Activated CD8-positive, alpha-beta T cell treated with anti-CD3 and anti-CD28 coated beads, Interleukin-2, amount 10 ng/mL, durations not matched to agents 7 days and 5 days (primary cell): ENCODE measurements around the gene ATP6V0D1. TPM values are rescaled to one million over a fixed set of nuclear protein-coding genes. Genes with fewer than 3 reads are reported as not detected.

Experiments used
- ATAC-seq: fragments of 150-1000 bp; cut with Tn5 transposase; one replicate; pipeline ENCODE4 v1.10.0; 2021; ENCODE audit warnings: moderate library complexity
- CTCF ChIA-PET: fragments of 350-600 bp; sonication (Branson Sonifier 250); formaldehyde crosslinking; loops from one replicate; lab custom pipeline; 2021; ENCODE audit warnings: antibody characterized with exemption; lab: Charles Lee
- POLR2A ChIA-PET: fragments of 350-600 bp; sonication (Branson Sonifier 250); formaldehyde crosslinking; loops from one replicate; lab custom pipeline; 2021; ENCODE audit warnings: antibody characterized with exemption; lab: Charles Lee
- DNase-seq: peaks from one replicate; pipeline ENCODE4 v3.0.0-alpha.2; 2020
- H3K27ac Mint-ChIP-seq: one replicate; pipeline ENCODE4 v1.8.0; 2021; ENCODE audit warnings: mild to moderate bottlenecking, mixed read lengths
- H3K27me3 Mint-ChIP-seq: one replicate; pipeline ENCODE4 v1.8.0; 2021; ENCODE audit warnings: low read depth, mixed read lengths
- H3K36me3 Mint-ChIP-seq: one replicate; pipeline ENCODE4 v1.8.0; 2021; ENCODE audit warnings: low read depth, mixed read lengths
- H3K4me1 Mint-ChIP-seq: one replicate; pipeline ENCODE4 v1.8.0; 2021; ENCODE audit warnings: low read depth, mixed read lengths
- H3K4me3 Mint-ChIP-seq: one replicate; pipeline ENCODE4 v1.8.0; 2021; ENCODE audit warnings: mild to moderate bottlenecking, mixed read lengths
- H3K9me3 Mint-ChIP-seq: one replicate; pipeline ENCODE4 v1.8.0; 2022; ENCODE audit warnings: mixed read lengths; ENCODE audit not compliant: insufficient read depth
- total RNA-seq, 2 experiments: library from RNA; stranded (reverse); gene quantifications; one replicate each; pipeline ENCODE4 v1.2.3, GENCODE V29; 2021

Gene ATP6V0D1
- total RNA-seq, 2 experiments from 2014 or later: 52.7 to 58.1 TPM

GRCh38 chr16:67451061-67451703 is 29.8 kb downstream of the ATP6V0D1 start:
- Mint-ChIP-seq H3K27me3 (no peaks in the 10 kb centered on the region), H3K27ac (no peak overlapping the region), H3K4me1 (peaks cover 22% of the 10 kb centered on the region), H3K9me3 (no peaks in the 10 kb centered on the region), H3K4me3 (no peak overlapping the region), H3K36me3 (peaks cover 2% of the 10 kb centered on the region)
- DNase-seq (no peak), ATAC-seq (no peak)
- ChIA-PET CTCF (interaction anchor here (1.1 to 1.5 kb wide), 2 partner anchors 23 to 70 kb away, joined by 3 to 8 read pairs; no protein-coding TSS in a partner anchor), POLR2A (no interaction called here)

GRCh38 chr16:67449739-67450138 is 31.2 kb downstream of the ATP6V0D1 start:
- ChIA-PET POLR2A (no interaction called here), CTCF (interaction anchor here (0.9 to 4.8 kb wide), 4 partner anchors 8 to 189 kb away, joined by 3 to 52 read pairs (median 4); no protein-coding TSS in a partner anchor)
- H3K9me3 Mint-ChIP-seq: no peaks in the 10 kb centered on the region
- no peak overlapping the region for H3K4me3 Mint-ChIP-seq
- ATAC-seq (no peak), DNase-seq (no peak)
- no peak overlapping the region for H3K27ac Mint-ChIP-seq
- H3K36me3 Mint-ChIP-seq: peaks cover 2% of the 10 kb centered on the region
- no peaks in the 10 kb centered on the region for H3K27me3 Mint-ChIP-seq
- H3K4me1 Mint-ChIP-seq: peaks cover 12% of the 10 kb centered on the region

GRCh38 chr16:67449336-67449735 is 31.6 kb downstream of the ATP6V0D1 start:
- Mint-ChIP-seq H3K9me3 (no peaks in the 10 kb centered on the region), H3K4me3 (no peak overlapping the region), H3K27ac (no peak overlapping the region), H3K27me3 (no peaks in the 10 kb centered on the region), H3K36me3 (peaks cover 2% of the 10 kb centered on the region), H3K4me1 (peaks cover 10% of the 10 kb centered on the region)
- CTCF ChIA-PET: interaction anchor here (0.9 to 4.8 kb wide), 4 partner anchors 8 to 189 kb away, joined by 3 to 52 read pairs (median 4); no protein-coding TSS in a partner anchor
- DNase-seq: no peak
- ATAC-seq: no peak
- POLR2A ChIA-PET: no interaction called here

- POLR2A ChIA-PET: no interaction called here
- Mint-ChIP-seq H3K9me3 (no peaks in the 10 kb centered on the region), H3K27me3 (no peaks in the 10 kb centered on the region)
Measured at GRCh38 chr16:67448580-67448979, 32.4 kb downstream of the ATP6V0D1 start.

GRCh38 chr16:67447508-67448076 is 33.4 kb downstream of the ATP6V0D1 start:
- peaks cover 10% of the 10 kb centered on the region for H3K4me1 Mint-ChIP-seq
- POLR2A ChIA-PET: interaction anchor here (0.6 kb wide), 1 partner anchor 9 kb away, joined by 3 read pairs; no protein-coding TSS in a partner anchor
- no peak overlapping the region for H3K4me3 Mint-ChIP-seq
- DNase-seq: peak; percentile 82
- CTCF ChIA-PET: interaction anchor here (0.7 to 4.8 kb wide), 17 partner anchors 9 to 187 kb away, joined by 3 to 52 read pairs (median 4); partner anchors contain the start of genes ATP6V0D1 and HSD11B2
- no peaks in the 10 kb centered on the region for H3K9me3 Mint-ChIP-seq
- no peaks in the 10 kb centered on the region for H3K27me3 Mint-ChIP-seq
- peaks cover 2% of the 10 kb centered on the region for H3K36me3 Mint-ChIP-seq
- no peak overlapping the region for H3K27ac Mint-ChIP-seq
- peak; percentile 92 for ATAC-seq

More at GRCh38 chr16:67448580-67448979, 32.4 kb downstream of the ATP6V0D1 start:
- DNase-seq: no peak
- no peak for ATAC-seq
- CTCF ChIA-PET: interaction anchor here (1.1 to 4.8 kb wide), 8 partner anchors 10 to 188 kb away, joined by 3 to 52 read pairs (median 4); partner anchors contain the start of gene HSD11B2
- peaks cover 2% of the 10 kb centered on the region for H3K36me3 Mint-ChIP-seq
- H3K27ac Mint-ChIP-seq: no peak overlapping the region
- no peak overlapping the region for H3K4me3 Mint-ChIP-seq
- H3K4me1 Mint-ChIP-seq: peaks cover 10% of the 10 kb centered on the region

GRCh38 chr16:67446968-67447507 is 33.9 kb downstream of the ATP6V0D1 start:
- no peaks in the 10 kb centered on the region for H3K9me3 Mint-ChIP-seq
- H3K4me1 Mint-ChIP-seq: peaks cover 10% of the 10 kb centered on the region
- ATAC-seq (no peak), DNase-seq (no peak)
- H3K36me3 Mint-ChIP-seq: peaks cover 2% of the 10 kb centered on the region
- H3K27me3 Mint-ChIP-seq: no peaks in the 10 kb centered on the region
- CTCF ChIA-PET: interaction anchor here (0.8 to 4.8 kb wide), 14 partner anchors 9 to 162 kb away, joined by 3 to 52 read pairs (median 5); partner anchors contain the start of genes ATP6V0D1 and HSD11B2
- H3K4me3 Mint-ChIP-seq: no peak overlapping the region
- POLR2A ChIA-PET: interaction anchor here (0.6 kb wide), 1 partner anchor 10 kb away, joined by 3 read pairs; no protein-coding TSS in a partner anchor
- H3K27ac Mint-ChIP-seq: no peak overlapping the region

GRCh38 chr16:67445913-67446907 is 34.7 kb downstream of the ATP6V0D1 start:
- peaks cover 2% of the 10 kb centered on the region for H3K36me3 Mint-ChIP-seq
- ChIA-PET CTCF (interaction anchor here (0.6 to 4.8 kb wide), 6 partner anchors 10 to 162 kb away, joined by 3 to 52 read pairs (median 4); no protein-coding TSS in a partner anchor), POLR2A (no interaction called here)
- H3K4me1 Mint-ChIP-seq: peaks cover 10% of the 10 kb centered on the region
- DNase-seq (no peak), ATAC-seq (no peak)
- no peaks in the 10 kb centered on the region for H3K9me3 Mint-ChIP-seq
- H3K4me3 Mint-ChIP-seq: no peak overlapping the region
- H3K27ac Mint-ChIP-seq: peak overlapping the region; percentile 20
- no peaks in the 10 kb centered on the region for H3K27me3 Mint-ChIP-seq

- Mint-ChIP-seq H3K27ac (no peak overlapping the region), H3K9me3 (no peaks in the 10 kb centered on the region), H3K4me1 (peaks cover 10% of the 10 kb centered on the region), H3K27me3 (no peaks in the 10 kb centered on the region), H3K4me3 (no peak overlapping the region), H3K36me3 (peaks cover 2% of the 10 kb centered on the region)
- ChIA-PET CTCF (interaction anchor here (1.0 to 4.8 kb wide), 5 partner anchors 9 to 46 kb away, joined by 3 to 52 read pairs (median 4); no protein-coding TSS in a partner anchor), POLR2A (no interaction called here)
- no peak for DNase-seq
- no peak for ATAC-seq
Measured at GRCh38 chr16:67445441-67445912, 35.5 kb downstream of the ATP6V0D1 start.

GRCh38 chr16:67445126-67445426 is 35.9 kb downstream of the ATP6V0D1 start:
- Mint-ChIP-seq H3K9me3 (no peaks in the 10 kb centered on the region), H3K27me3 (no peaks in the 10 kb centered on the region), H3K27ac (no peak overlapping the region), H3K4me1 (peaks cover 10% of the 10 kb centered on the region), H3K4me3 (no peak overlapping the region), H3K36me3 (peaks cover 2% of the 10 kb centered on the region)
- CTCF ChIA-PET: interaction anchor here (1.1 to 4.8 kb wide), 3 partner anchors 9 to 17 kb away, joined by 3 to 52 read pairs (median 4); no protein-coding TSS in a partner anchor
- ATAC-seq: no peak
- DNase-seq: no peak
- POLR2A ChIA-PET: no interaction called here

- DNase-seq: no peak
- Mint-ChIP-seq H3K4me1 (peaks cover 10% of the 10 kb centered on the region), H3K9me3 (no peaks in the 10 kb centered on the region), H3K27me3 (no peaks in the 10 kb centered on the region), H3K36me3 (peaks cover 2% of the 10 kb centered on the region), H3K4me3 (no peak overlapping the region), H3K27ac (peak overlapping the region; percentile 69)
- ChIA-PET POLR2A (no interaction called here), CTCF (interaction anchor here (1.0 to 3.0 kb wide), 4 partner anchors 17 to 69 kb away, joined by 3 to 22 read pairs (median 3); no protein-coding TSS in a partner anchor)
- ATAC-seq: no peak
Measured at GRCh38 chr16:67444259-67445125, 36.5 kb downstream of the ATP6V0D1 start.
